ENCODE data around the gene PSMF1. TPM values are rescaled to one million over a fixed set of nuclear protein-coding genes. Genes with fewer than 3 reads are reported as not detected.
A peak's percentile ranks its signal among the peaks of the same experiment; 100 is the strongest.

The PSMF1 gene
- total and polyA plus RNA-seq, 2 of the 13 experiments (the other 11 are each of a cell fraction or from before 2014, with no cell fraction given), result 82.5 to 86.0 TPM

DNA sequence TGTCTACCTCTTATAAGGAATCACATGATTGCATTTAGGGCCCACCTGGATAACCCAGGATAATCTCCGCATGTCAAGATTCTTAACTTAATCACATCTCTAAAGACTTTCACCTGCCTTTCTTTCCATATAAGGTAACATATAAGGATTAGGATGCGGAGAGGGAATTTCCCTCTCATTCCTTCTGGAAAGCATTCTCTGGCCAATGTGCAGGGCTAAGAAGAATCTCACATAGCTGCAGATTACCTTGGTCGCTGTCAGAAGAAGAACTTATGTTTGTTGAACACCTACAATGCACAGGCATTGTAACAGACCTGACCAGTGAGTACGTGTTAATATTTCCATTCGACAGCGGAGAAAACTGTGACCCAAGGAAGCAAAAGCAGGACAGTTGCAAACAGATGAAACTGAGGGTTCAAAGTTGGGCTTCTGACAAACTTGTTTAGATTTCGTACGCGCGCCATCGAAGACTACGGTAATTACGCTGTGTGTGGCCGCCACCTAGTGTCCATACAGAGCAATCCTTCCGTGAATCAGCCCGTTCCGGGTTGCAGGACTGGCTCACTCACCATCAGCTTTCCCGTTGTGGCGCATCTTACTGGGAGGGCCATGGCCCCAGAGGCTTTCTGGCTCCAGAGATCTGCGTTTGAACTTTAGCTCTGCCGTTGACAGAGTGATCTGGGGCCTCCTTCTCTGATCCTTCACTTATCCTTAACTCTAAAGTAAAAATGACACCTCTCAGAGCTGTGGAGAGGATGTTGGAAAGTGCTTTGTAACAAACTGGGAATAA, 94.4 kb downstream of the PSMF1 start (continued):
- TF ChIP-seq HMG20B (CRISPR knock-in tag; conservative IDR thresholded peaks at IDR 0.05) (0 out of 2 replicates have a peak, but pooled peaks have one; percentile 43), CCDC6 (CRISPR knock-in tag; IDR thresholded peaks at IDR 0.05) (no peak), ZNF883 (CRISPR knock-in tag; IDR thresholded peaks at IDR 0.05; ENCODE audit: not compliant biosample characterization) (peak; percentile 23), IKZF4 (CRISPR knock-in tag; IDR thresholded peaks at IDR 0.05; ENCODE audit: borderline replicate concordance, low read depth, not compliant biosample characterization) (no peak), HNRNPUL1 (IDR thresholded peaks at IDR 0.05; ENCODE audit: low read depth, low read length) (no peak), RAD51 (IDR thresholded peaks at IDR 0.05; ENCODE audit: borderline replicate concordance) (no peak), SP4 (CRISPR knock-in tag; IDR thresholded peaks at IDR 0.05) (no peak), NR2F1 (CRISPR knock-in tag; IDR thresholded peaks at IDR 0.05) (no peak), GATAD2A (CRISPR knock-in tag; IDR thresholded peaks at IDR 0.05) (peak; percentile 61), FOXP1 (IDR thresholded peaks at IDR 0.05) (no peak), FOXP1 (CRISPR knock-in tag; IDR thresholded peaks at IDR 0.05) (no peak; the same call in 1 of the 2 replicates), ZNF33A (CRISPR knock-in tag; IDR thresholded peaks at IDR 0.05; ENCODE audit: borderline replicate concordance) (no peak), ZC3H4 (CRISPR knock-in tag; IDR thresholded peaks at IDR 0.05; ENCODE audit: borderline replicate concordance) (no peak), ZBTB8A (CRISPR knock-in tag; IDR thresholded peaks at IDR 0.05; ENCODE audit: borderline replicate concordance, low read depth) (no peak)
- TF ChIP-seq, protein P1, sequence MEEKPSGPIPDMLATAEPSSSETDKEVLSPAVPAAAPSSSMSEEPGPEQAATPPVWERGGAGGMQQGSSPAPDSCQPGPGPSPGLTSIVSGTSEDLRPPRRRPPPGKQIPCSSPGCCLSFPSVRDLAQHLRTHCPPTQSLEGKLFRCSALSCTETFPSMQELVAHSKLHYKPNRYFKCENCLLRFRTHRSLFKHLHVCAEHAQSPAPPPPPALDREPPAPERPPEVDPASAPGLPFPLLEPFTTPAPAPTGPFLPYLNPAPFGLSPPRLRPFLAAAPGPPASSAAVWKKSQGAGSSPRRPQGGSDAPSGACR (CRISPR knock-in tag; IDR thresholded peaks at IDR 0.05), result peak; percentile 60; the same call in 1 of the 2 replicates
- TF ChIP-seq, protein P2, sequence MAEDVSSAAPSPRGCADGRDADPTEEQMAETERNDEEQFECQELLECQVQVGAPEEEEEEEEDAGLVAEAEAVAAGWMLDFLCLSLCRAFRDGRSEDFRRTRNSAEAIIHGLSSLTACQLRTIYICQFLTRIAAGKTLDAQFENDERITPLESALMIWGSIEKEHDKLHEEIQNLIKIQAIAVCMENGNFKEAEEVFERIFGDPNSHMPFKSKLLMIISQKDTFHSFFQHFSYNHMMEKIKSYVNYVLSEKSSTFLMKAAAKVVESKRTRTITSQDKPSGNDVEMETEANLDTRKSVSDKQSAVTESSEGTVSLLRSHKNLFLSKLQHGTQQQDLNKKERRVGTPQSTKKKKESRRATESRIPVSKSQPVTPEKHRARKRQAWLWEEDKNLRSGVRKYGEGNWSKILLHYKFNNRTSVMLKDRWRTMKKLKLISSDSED (CRISPR knock-in tag; IDR thresholded peaks at IDR 0.05), result no peak
- TF ChIP-seq, protein P3, sequence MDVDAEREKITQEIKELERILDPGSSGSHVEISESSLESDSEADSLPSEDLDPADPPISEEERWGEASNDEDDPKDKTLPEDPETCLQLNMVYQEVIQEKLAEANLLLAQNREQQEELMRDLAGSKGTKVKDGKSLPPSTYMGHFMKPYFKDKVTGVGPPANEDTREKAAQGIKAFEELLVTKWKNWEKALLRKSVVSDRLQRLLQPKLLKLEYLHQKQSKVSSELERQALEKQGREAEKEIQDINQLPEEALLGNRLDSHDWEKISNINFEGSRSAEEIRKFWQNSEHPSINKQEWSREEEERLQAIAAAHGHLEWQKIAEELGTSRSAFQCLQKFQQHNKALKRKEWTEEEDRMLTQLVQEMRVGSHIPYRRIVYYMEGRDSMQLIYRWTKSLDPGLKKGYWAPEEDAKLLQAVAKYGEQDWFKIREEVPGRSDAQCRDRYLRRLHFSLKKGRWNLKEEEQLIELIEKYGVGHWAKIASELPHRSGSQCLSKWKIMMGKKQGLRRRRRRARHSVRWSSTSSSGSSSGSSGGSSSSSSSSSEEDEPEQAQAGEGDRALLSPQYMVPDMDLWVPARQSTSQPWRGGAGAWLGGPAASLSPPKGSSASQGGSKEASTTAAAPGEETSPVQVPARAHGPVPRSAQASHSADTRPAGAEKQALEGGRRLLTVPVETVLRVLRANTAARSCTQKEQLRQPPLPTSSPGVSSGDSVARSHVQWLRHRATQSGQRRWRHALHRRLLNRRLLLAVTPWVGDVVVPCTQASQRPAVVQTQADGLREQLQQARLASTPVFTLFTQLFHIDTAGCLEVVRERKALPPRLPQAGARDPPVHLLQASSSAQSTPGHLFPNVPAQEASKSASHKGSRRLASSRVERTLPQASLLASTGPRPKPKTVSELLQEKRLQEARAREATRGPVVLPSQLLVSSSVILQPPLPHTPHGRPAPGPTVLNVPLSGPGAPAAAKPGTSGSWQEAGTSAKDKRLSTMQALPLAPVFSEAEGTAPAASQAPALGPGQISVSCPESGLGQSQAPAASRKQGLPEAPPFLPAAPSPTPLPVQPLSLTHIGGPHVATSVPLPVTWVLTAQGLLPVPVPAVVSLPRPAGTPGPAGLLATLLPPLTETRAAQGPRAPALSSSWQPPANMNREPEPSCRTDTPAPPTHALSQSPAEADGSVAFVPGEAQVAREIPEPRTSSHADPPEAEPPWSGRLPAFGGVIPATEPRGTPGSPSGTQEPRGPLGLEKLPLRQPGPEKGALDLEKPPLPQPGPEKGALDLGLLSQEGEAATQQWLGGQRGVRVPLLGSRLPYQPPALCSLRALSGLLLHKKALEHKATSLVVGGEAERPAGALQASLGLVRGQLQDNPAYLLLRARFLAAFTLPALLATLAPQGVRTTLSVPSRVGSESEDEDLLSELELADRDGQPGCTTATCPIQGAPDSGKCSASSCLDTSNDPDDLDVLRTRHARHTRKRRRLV (CRISPR knock-in tag; IDR thresholded peaks at IDR 0.05), result no peak
- TF ChIP-seq, protein P4, sequence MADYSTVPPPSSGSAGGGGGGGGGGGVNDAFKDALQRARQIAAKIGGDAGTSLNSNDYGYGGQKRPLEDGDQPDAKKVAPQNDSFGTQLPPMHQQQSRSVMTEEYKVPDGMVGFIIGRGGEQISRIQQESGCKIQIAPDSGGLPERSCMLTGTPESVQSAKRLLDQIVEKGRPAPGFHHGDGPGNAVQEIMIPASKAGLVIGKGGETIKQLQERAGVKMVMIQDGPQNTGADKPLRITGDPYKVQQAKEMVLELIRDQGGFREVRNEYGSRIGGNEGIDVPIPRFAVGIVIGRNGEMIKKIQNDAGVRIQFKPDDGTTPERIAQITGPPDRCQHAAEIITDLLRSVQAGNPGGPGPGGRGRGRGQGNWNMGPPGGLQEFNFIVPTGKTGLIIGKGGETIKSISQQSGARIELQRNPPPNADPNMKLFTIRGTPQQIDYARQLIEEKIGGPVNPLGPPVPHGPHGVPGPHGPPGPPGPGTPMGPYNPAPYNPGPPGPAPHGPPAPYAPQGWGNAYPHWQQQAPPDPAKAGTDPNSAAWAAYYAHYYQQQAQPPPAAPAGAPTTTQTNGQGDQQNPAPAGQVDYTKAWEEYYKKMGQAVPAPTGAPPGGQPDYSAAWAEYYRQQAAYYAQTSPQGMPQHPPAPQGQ (CRISPR knock-in tag; IDR thresholded peaks at IDR 0.05; ENCODE audit: borderline replicate concordance), result 0 out of 2 replicates have a peak, but pooled peaks have one; percentile 51
- TF ChIP-seq, protein P5, sequence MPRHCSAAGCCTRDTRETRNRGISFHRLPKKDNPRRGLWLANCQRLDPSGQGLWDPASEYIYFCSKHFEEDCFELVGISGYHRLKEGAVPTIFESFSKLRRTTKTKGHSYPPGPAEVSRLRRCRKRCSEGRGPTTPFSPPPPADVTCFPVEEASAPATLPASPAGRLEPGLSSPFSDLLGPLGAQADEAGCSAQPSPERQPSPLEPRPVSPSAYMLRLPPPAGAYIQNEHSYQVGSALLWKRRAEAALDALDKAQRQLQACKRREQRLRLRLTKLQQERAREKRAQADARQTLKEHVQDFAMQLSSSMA (CRISPR knock-in tag; IDR thresholded peaks at IDR 0.05), result 0 out of 2 replicates have a peak, but pooled peaks have one; percentile 50
